ENCODE results near the gene HS6ST2.

GRCh38 chrX:132766452-132766851 is 192.0 kb downstream of the HS6ST2 start:
- TF ChIP-seq EZH2 (IDR thresholded peaks at IDR 0.05; ENCODE audit: insufficient read depth, poor library complexity, severe bottlenecking) (no peak), EZH2phosphoT487 (IDR thresholded peaks at IDR 0.05; ENCODE audit: insufficient read depth, low read depth) (no peak)
